ENCODE measurements around the gene TTLL5.

Gene TTLL5

GRCh38 chr14:75703467-75703866 lies 42.4 kb downstream of the TTLL5 start:
- no peaks in the 10 kb centered on the region for H3K4me1 ChIP-seq (ENCODE audit: control insufficient read depth, insufficient read depth, low read length)
- H3K27me3 ChIP-seq (ENCODE audit: control insufficient read depth, insufficient read depth, low read length) = no peaks in the 10 kb centered on the region
- no peaks in the 10 kb centered on the region for H3K36me3 ChIP-seq (ENCODE audit: control insufficient read depth, insufficient read depth, low read length)
- H3K9me3 ChIP-seq (ENCODE audit: control insufficient read depth, low read length) = no peaks in the 10 kb centered on the region
- no peak overlapping the region for H3K9ac ChIP-seq (ENCODE audit: low read length)
- no peak overlapping the region for H3K4me3 ChIP-seq (ENCODE audit: low read length)

- Histone ChIP-seq H3K9me3 (ENCODE audit: control insufficient read depth, low read length) (no peaks in the 10 kb centered on the region), H3K27me3 (ENCODE audit: control insufficient read depth, insufficient read depth, low read length) (no peaks in the 10 kb centered on the region), H3K4me3 (ENCODE audit: low read length) (no peak overlapping the region), H3K36me3 (ENCODE audit: control insufficient read depth, insufficient read depth, low read length) (no peaks in the 10 kb centered on the region), H3K9ac (ENCODE audit: low read length) (no peak overlapping the region), H3K4me1 (ENCODE audit: control insufficient read depth, insufficient read depth, low read length) (no peaks in the 10 kb centered on the region)
Observed at GRCh38 chr14:75705014-75705413, 44.0 kb downstream of the TTLL5 start.

- no peak overlapping the region for H3K4me3 ChIP-seq (ENCODE audit: low read length)
- H3K9me3 ChIP-seq (ENCODE audit: control insufficient read depth, low read length) = no peaks in the 10 kb centered on the region
- peaks cover 11% of the 10 kb centered on the region for H3K4me1 ChIP-seq (ENCODE audit: control insufficient read depth, insufficient read depth, low read length)
Observed at GRCh38 chr14:75709207-75709812, 48.3 kb downstream of the TTLL5 start.

GRCh38 chr14:75711105-75711795 lies 50.2 kb downstream of the TTLL5 start:
- no peak overlapping the region for H3K4me3 ChIP-seq (ENCODE audit: low read length)
- H3K9me3 ChIP-seq (ENCODE audit: control insufficient read depth, low read length) = no peaks in the 10 kb centered on the region
- H3K4me1 ChIP-seq (ENCODE audit: control insufficient read depth, insufficient read depth, low read length) = peaks cover 11% of the 10 kb centered on the region
- H3K9ac ChIP-seq (ENCODE audit: low read length) = no peak overlapping the region
- no peaks in the 10 kb centered on the region for H3K36me3 ChIP-seq (ENCODE audit: control insufficient read depth, insufficient read depth, low read length)
- no peaks in the 10 kb centered on the region for H3K27me3 ChIP-seq (ENCODE audit: control insufficient read depth, insufficient read depth, low read length)

More at GRCh38 chr14:75709207-75709812, 48.3 kb downstream of the TTLL5 start:
- Histone ChIP-seq H3K36me3 (ENCODE audit: control insufficient read depth, insufficient read depth, low read length) (no peaks in the 10 kb centered on the region), H3K27me3 (ENCODE audit: control insufficient read depth, insufficient read depth, low read length) (no peaks in the 10 kb centered on the region), H3K9ac (ENCODE audit: low read length) (no peak overlapping the region)

GRCh38 chr14:75711796-75712211 lies 50.8 kb downstream of the TTLL5 start:
- Histone ChIP-seq H3K9ac (ENCODE audit: low read length) (no peak overlapping the region), H3K9me3 (ENCODE audit: control insufficient read depth, low read length) (no peaks in the 10 kb centered on the region), H3K4me3 (ENCODE audit: low read length) (no peak overlapping the region), H3K36me3 (ENCODE audit: control insufficient read depth, insufficient read depth, low read length) (no peaks in the 10 kb centered on the region), H3K27me3 (ENCODE audit: control insufficient read depth, insufficient read depth, low read length) (no peaks in the 10 kb centered on the region), H3K4me1 (ENCODE audit: control insufficient read depth, insufficient read depth, low read length) (peaks cover 11% of the 10 kb centered on the region)

GRCh38 chr14:75714991-75715390 lies 53.9 kb downstream of the TTLL5 start:
- Histone ChIP-seq H3K36me3 (ENCODE audit: control insufficient read depth, insufficient read depth, low read length) (no peaks in the 10 kb centered on the region), H3K27me3 (ENCODE audit: control insufficient read depth, insufficient read depth, low read length) (no peaks in the 10 kb centered on the region), H3K9ac (ENCODE audit: low read length) (no peak overlapping the region), H3K4me3 (ENCODE audit: low read length) (no peak overlapping the region), H3K4me1 (ENCODE audit: control insufficient read depth, insufficient read depth, low read length) (peaks cover 11% of the 10 kb centered on the region), H3K9me3 (ENCODE audit: control insufficient read depth, low read length) (no peaks in the 10 kb centered on the region)

- H3K4me1 ChIP-seq (ENCODE audit: control insufficient read depth, insufficient read depth, low read length) = peaks cover 10% of the 10 kb centered on the region
- H3K4me3 ChIP-seq (ENCODE audit: low read length) = no peak overlapping the region
- H3K9me3 ChIP-seq (ENCODE audit: control insufficient read depth, low read length) = no peaks in the 10 kb centered on the region
- no peak overlapping the region for H3K9ac ChIP-seq (ENCODE audit: low read length)
- no peaks in the 10 kb centered on the region for H3K36me3 ChIP-seq (ENCODE audit: control insufficient read depth, insufficient read depth, low read length)
- H3K27me3 ChIP-seq (ENCODE audit: control insufficient read depth, insufficient read depth, low read length) = no peaks in the 10 kb centered on the region
Observed at GRCh38 chr14:75715926-75716780, 55.1 kb downstream of the TTLL5 start.

GRCh38 chr14:75717729-75718128 lies 56.7 kb downstream of the TTLL5 start:
- no peaks in the 10 kb centered on the region for H3K4me1 ChIP-seq (ENCODE audit: control insufficient read depth, insufficient read depth, low read length)

GRCh38 chr14:75718199-75718598 lies 57.2 kb downstream of the TTLL5 start:
- Histone ChIP-seq H3K4me1 (ENCODE audit: control insufficient read depth, insufficient read depth, low read length) (no peaks in the 10 kb centered on the region), H3K9ac (ENCODE audit: low read length) (no peak overlapping the region)

More at GRCh38 chr14:75717729-75718128, 56.7 kb downstream of the TTLL5 start:
- Histone ChIP-seq H3K9ac (ENCODE audit: low read length) (no peak overlapping the region), H3K4me3 (ENCODE audit: low read length) (no peak overlapping the region), H3K36me3 (ENCODE audit: control insufficient read depth, insufficient read depth, low read length) (no peaks in the 10 kb centered on the region), H3K9me3 (ENCODE audit: control insufficient read depth, low read length) (no peaks in the 10 kb centered on the region), H3K27me3 (ENCODE audit: control insufficient read depth, insufficient read depth, low read length) (no peaks in the 10 kb centered on the region)

GRCh38 chr14:75720116-75720515 lies 59.1 kb downstream of the TTLL5 start:
- Histone ChIP-seq H3K4me1 (ENCODE audit: control insufficient read depth, insufficient read depth, low read length) (no peaks in the 10 kb centered on the region), H3K27me3 (ENCODE audit: control insufficient read depth, insufficient read depth, low read length) (no peaks in the 10 kb centered on the region), H3K9ac (ENCODE audit: low read length) (no peak overlapping the region), H3K9me3 (ENCODE audit: control insufficient read depth, low read length) (no peaks in the 10 kb centered on the region), H3K4me3 (ENCODE audit: low read length) (no peak overlapping the region), H3K36me3 (ENCODE audit: control insufficient read depth, insufficient read depth, low read length) (no peaks in the 10 kb centered on the region)

More at GRCh38 chr14:75718199-75718598, 57.2 kb downstream of the TTLL5 start:
- no peaks in the 10 kb centered on the region for H3K9me3 ChIP-seq (ENCODE audit: control insufficient read depth, low read length)
- no peak overlapping the region for H3K4me3 ChIP-seq (ENCODE audit: low read length)
- H3K36me3 ChIP-seq (ENCODE audit: control insufficient read depth, insufficient read depth, low read length) = no peaks in the 10 kb centered on the region
- no peaks in the 10 kb centered on the region for H3K27me3 ChIP-seq (ENCODE audit: control insufficient read depth, insufficient read depth, low read length)

GRCh38 chr14:75720842-75721498 lies 59.9 kb downstream of the TTLL5 start:
- Histone ChIP-seq H3K4me1 (ENCODE audit: control insufficient read depth, insufficient read depth, low read length) (peaks cover 3% of the 10 kb centered on the region), H3K36me3 (ENCODE audit: control insufficient read depth, insufficient read depth, low read length) (no peaks in the 10 kb centered on the region), H3K4me3 (ENCODE audit: low read length) (no peak overlapping the region), H3K27me3 (ENCODE audit: control insufficient read depth, insufficient read depth, low read length) (no peaks in the 10 kb centered on the region), H3K9me3 (ENCODE audit: control insufficient read depth, low read length) (no peaks in the 10 kb centered on the region), H3K9ac (ENCODE audit: low read length) (no peak overlapping the region)

All from mucosa of stomach (tissue), 1 donor.